Ammon's horn (tissue), 1 donor: ENCODE measurements around the gene EPHA4.

Source experiments
- DNase-seq: peaks from one replicate; pipeline ENCODE4 v3.0.0-alpha.2; 2016; ENCODE audit warnings: low spot score

The EPHA4 gene

GRCh38 chr2:221476195-221476594, 95.9 kb downstream of the EPHA4 start:
- no peak for DNase-seq

DNA sequence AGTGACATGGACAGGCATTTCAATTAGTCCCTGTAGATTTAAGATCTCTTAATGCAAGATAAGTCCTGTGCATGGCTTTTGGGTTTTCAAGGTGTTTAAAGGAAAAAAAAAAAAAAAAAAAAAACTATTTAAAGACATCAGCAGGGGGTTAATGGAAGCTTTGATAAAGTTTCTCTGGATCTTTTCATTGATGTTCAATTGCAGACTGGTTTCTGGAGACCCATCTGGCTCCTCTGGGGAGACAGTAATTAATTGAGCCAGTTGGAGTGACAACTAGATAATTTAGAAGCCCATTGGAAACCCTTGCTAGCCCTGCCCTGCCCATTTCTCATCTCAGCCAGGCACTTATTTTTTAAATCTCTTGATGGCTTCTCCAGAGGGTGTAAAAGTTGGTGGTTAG, 98.7 kb downstream of the EPHA4 start:
- no peak for DNase-seq

DNA sequence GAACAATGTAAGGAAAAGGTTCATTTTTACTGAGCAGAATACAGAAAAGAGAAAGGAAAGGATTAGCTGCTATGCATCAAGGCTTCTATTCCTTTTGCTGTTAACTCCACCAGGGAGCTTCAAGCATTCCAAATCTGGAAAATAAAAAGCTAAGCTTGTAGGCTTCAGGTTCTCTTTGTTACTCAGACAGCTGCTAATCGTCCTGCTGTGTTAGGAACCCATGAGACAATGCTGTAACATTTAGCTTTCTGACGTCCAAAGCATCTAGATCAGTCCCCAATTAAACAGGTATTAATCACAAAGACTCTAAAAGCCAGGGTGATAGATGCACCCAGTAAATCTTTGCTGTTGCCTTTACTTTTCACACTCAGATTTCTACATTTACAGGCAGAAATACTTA, 103.8 kb downstream of the EPHA4 start:
- no peak for DNase-seq

DNA sequence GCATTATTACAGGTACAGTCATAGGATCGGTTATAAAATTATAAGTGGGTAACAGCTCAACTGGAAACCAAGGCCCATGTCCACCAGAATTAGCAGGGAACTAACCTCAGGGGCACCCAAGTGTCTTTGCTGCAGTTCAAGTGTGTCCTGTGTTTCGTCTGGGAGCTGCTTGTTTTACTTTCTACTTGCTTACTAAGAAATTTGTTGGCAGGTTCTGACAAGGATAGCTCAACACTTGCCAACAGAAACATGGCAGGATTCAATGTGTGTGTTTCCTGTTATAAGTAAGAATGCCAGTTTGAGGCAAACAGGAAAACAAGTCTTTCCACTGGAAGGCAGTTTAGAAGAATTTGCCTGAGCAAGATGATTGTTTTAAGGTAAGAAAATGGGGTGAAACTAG, 104.5 kb downstream of the EPHA4 start:
- peak; percentile 43 for DNase-seq

GRCh38 chr2:221466744-221467143, 105.4 kb downstream of the EPHA4 start:
- DNase-seq: no peak

DNA sequence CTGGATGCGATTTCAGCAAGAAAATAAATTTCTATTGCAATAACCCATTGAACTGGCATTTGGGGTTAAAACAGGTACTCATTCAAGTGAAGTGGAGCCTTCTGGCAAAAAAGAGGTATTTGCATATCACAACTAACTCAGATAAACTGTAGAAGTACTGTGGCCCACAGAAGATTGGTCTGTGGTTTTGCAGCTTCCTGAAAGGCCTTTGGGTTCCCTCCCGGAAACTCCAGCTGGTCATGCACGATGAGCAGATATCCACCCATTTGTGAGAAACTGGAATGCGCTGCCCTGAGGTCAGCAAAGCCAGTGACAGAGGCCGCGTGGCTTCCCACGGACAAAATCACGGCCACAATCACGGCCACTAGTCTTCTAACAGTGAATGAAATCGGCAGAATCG, 106.3 kb downstream of the EPHA4 start:
- DNase-seq: no peak

- no peak for DNase-seq
Observed at GRCh38 chr2:221464971-221465370, 107.1 kb downstream of the EPHA4 start.

GRCh38 chr2:221463241-221463896, 108.7 kb downstream of the EPHA4 start:
- DNase-seq: no peak

DNA sequence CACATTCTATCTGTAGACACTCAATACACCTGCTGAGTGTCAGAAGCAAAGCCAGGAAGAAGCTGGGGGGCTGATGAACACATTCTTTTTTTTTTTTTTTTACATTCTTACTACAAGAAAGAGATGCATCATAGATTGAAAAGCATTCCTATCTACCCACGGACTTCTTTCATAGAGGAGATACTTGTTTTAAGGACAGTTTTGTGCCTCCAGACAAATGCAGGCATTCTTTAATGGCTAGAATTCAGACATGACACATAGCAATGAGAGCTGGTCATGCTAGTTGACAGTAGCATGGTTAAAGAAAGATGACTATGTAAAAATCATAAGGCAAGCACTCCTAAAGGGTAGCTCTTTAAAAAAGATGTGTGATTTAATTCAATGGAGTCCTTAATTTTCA, 110.2 kb downstream of the EPHA4 start:
- DNase-seq: no peak

- DNase-seq: no peak
Observed at GRCh38 chr2:221460136-221460535, 112.0 kb downstream of the EPHA4 start.

DNA sequence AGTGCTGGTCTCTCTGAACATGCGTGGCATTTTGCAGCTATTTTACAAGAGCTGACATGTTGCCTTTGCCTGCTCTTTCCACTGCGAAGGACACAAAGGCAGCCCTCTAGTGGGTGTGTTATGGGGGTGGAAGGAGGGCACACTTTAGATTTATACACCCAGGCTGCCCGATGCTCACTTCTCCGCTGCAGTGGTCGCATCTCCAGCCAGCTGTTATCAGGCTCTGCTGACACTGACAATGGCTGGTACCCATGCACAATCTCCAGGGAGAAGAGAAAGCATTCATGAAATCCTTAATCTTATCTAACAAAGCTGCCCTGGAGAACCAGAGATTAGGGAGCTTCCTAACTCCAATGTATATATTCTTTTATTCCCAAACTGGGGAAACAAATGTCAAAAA, 113.5 kb downstream of the EPHA4 start:
- no peak for DNase-seq

DNA sequence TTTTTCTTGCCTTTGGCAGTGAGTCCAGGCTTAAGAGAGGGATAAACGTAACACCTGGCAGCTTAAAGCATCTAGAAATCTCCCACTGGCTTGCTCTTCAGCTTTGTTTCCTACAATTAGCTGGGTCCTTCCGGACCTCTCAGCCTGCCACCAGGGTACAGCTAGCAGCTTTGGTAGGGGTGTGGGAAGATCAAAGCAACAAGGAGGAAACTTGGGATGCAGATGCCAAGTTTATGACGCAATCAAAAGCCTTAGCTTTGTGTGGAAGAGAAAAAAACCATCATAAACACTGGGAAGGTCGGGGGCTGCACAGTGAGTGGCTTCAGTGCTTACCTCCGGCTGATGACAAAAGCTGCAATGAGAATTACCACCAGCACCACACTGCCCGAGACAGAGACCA, 116.9 kb downstream of the EPHA4 start:
- no peak for DNase-seq

DNA sequence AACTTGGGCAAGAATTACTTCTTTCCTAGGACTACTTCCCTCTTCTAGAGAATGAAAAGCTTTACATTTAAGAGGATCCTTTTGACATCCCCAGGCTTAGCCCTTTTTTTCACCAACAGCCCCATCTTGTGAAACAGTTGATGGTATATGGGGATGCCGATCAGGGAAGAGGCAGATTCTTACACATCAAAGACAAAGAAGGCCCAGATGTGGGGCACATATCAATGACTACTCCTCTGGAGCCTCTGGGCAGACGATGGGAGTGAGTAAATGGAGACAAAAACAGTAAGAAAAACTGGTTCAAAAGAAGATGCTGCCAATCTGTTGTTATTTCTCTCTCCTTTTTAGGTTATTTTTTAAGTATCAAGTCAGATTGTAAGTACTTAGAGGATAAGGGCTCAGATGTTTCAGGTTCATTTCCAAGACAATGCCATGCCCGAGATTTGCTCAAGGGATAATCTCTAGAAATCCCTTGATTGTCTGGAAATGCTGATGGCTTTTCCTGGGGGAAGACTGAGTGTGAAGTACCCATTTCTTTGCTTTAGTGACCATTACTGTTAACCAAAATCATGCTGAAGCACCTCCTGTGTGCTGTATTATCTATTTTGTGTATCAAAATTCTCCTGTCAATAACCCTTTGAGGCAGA, 117.5 kb downstream of the EPHA4 start:
- no peak for DNase-seq

DNA sequence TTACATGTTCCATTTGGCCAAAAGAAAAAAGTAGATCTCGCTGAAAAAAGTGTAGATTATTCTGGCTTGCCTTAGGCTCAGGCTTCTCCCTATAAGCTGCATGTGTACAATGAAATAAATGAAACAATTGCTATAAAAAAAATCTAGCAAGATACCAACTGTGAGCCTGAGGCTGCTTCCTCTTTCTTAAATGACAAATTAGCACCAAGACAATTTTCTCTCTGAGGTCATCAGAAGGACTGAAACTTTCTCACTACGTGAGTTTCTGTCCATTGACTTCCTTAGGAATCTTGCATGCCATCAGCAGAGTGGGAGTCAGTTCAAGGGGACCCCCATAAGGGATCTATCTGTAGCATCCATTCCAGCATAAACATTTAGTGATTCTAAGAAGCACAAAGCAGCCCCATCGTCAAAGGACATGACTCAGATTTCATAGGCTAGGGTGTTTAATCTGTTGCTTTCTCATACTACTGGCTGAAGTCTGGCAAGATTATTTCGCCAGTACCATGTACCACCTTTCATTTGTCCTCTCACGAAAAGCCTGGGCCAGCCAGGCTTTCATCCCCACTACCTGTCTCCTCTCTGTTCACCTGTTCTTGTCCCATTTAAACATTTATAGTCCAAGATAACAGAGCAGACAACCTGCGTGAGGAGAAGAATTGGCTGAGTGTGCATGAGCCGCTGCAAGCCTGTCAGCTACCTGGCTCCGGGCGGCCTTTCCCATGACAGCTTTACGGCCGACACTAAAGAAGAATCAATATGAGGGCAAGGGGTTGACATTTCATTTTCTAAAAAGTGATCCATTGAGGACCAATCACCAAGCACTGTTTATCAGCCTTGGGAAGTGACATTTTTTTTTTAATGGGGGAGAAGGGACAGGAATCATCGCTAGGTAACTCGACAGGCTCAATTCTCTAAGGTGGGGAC, 120.0 kb downstream of the EPHA4 start:
- no peak for DNase-seq

DNA sequence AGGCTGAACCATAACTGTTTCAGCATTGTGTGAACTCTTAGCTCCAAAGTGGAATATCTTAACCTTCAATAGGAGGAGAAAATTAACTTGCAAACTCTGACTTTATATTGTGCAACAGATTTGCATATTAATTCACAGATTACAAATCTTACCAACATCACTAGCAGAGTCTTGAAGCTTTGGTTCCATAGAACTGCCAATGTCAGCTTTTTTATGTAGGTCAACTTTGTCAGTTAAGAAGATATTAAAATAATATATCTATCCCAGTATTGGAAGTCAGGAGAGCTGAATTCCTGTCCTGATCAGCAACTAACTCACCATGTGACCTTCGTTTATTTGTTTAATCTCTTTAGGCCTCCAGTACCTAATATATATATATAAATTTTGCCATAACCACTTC, 121.8 kb downstream of the EPHA4 start:
- DNase-seq: no peak

DNA sequence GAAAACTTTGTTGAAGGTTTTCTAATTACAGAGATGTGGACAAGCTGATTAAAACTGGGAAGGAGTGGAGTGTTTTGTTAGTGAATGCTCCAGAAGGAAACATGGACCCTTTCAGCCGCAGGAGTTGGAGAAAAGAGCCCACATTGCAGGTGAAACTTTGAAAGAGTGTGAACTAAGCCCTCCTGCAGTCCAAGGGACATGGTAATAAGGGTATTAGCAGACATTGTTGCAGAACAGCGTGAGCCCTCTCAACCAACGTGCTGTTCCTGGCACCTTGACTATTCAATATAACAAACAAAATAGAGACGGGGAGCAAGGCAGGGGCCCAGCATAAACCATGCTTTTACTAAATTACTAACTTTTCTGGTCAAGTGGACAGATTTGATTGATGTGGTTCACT, 122.7 kb downstream of the EPHA4 start:
- no peak for DNase-seq

DNA sequence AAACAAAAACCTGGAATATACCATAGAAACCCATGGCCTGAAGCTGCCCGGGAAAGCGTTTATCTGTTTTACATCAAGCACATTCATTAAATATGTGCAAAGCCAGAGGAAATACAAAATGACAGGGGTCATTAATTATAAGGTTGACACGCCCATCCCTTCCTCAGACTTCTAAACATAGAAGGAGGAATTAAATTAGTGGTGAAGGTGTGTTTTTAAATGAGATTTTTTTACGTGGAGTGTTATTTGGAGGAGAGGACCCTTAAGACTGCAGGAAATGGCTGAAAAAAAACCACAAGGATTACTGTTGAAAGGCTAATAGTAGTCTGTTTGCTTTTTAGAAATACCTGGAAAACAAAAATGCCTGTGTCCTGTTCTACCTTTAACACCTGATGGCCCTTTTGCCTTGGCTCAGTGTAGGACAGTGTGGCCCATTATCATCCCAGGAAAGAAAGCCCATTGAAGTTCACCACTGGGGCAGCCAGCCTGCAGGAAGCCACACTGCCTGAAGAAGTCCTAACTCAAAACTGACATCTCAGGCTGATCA, 123.2 kb downstream of the EPHA4 start:
- no peak for DNase-seq

DNA sequence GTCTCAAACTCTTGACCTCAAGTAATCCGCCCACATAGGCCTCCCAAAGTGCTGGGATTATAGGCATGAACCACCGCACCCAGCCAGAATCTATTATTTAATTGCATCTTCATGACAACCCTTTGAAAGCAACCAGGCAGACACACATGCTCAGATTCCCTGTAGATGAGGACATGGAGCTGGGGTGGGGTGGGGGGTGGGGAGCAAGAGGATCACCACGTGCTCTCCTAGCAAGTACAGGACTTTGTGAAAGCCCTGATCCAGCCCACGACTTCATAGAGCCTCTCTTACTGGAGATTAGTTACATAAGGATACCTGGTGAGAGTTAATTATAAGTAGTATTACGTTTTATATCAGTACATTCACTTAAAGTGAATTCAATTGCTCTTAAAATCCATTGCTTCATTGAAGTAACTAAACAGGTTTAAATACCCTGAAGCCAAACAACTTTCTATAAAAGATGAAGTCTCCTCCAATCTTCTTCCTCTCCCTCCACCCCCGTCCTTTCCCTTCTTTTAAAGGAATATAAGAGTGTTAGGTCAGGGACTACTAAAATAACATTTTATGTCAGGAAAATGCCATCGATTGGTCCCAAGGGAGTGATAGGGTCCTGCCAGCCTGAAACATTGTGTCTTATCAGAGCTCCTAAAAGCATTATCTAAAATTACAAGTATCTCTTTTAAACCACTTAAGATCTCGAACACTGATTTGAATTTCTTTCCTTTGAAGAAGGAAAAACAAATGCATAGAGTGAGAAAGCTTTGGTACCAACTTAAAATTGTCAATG, 123.9 kb downstream of the EPHA4 start:
- DNase-seq: no peak

GRCh38 chr2:221447310-221447709, 124.8 kb downstream of the EPHA4 start:
- no peak for DNase-seq

DNA sequence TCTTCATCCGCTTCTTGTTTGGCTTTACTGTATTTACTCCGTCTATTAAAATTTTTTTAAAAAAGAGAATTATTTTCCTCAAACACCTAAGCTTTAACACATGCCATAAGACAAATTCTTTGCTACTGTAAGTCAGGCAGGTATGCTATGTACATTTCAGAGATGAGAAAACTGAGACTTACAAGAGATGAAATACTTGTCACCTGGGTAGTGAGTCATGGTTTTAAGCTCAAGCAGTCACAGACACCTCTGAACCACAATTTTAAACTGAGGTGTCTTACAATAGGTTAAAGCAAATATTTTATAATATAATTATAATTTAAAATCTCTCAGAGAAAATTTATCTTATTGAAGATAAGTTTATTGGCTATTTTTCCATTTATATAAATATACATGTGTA, 126.0 kb downstream of the EPHA4 start:
- DNase-seq: no peak

GRCh38 chr2:221444106-221444505, 128.0 kb downstream of the EPHA4 start:
- no peak for DNase-seq

DNA sequence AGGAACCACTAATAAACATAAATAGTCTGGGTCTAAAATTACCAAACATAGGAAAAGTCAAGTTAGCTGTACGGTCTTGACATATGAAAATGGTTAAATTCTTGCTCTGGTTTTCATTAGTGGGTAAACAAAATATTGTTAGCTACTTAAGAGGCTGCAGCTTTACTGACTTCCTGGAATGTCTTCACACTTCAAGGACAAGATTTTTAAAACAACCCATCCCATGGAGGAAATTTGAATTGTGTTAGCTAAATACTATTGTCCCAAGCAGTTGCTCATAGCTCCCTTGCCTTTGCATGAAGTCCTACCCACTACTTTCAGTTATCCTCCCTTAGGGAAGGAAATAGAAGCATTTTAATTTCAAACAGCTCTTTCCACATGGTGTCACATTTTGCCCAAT, 128.5 kb downstream of the EPHA4 start:
- DNase-seq: no peak
